Keratinocyte (primary cell): ENCODE measurements around the gene KLHDC7B. TPM values are rescaled to one million over a fixed set of nuclear protein-coding genes. Genes with fewer than 3 reads are reported as not detected.

Source experiments
- DNase-seq: peaks from one replicate; pipeline ENCODE4 v3.0.0-alpha.2; 2011; ENCODE audit warnings: low read depth, missing footprints, low spot score
- FAIRE-seq: peaks from 2 replicates; lab custom pipeline; 2011; peaks lifted over from hg19 to GRCh38; lab: Jason Lieb, UNC
- H2AFZ ChIP-seq: 2 replicates; pipeline ENCODE4 v1.6.0; 2012; ENCODE audit warnings: low read length, control low read depth, inconsistent platforms; ENCODE audit not compliant: control insufficient read depth
- H3K27ac ChIP-seq: 2 replicates; pipeline ENCODE4 v1.5.1; 2011; ENCODE audit warnings: low read length; ENCODE audit not compliant: control insufficient read depth, insufficient read depth
- H3K27me3 ChIP-seq: 3 replicates; pipeline ENCODE4 v1.6.0; 2011; ENCODE audit warnings: low read length; ENCODE audit not compliant: control insufficient read depth, insufficient read depth; ENCODE audit errors: extremely low read depth
- H3K36me3 ChIP-seq, 2 experiments: 2 replicates in 1 of 2; 3 replicates in 1 of 2; pipeline ENCODE4 v1.5.1; 2011; ENCODE audit warnings: low read length in 2 of 2, mild to moderate bottlenecking in 1 of 2; ENCODE audit not compliant: control insufficient read depth in 2 of 2, insufficient read depth in 2 of 2; ENCODE audit errors: extremely low read depth in 1 of 2
- H3K4me1 ChIP-seq: 3 replicates; pipeline ENCODE4 v1.5.1; 2011; ENCODE audit warnings: low read length; ENCODE audit not compliant: control insufficient read depth, insufficient read depth; ENCODE audit errors: extremely low read depth
- H3K4me2 ChIP-seq: 3 replicates; pipeline ENCODE4 v1.6.0; 2011; ENCODE audit warnings: low read depth, low read length; ENCODE audit not compliant: control insufficient read depth, insufficient read depth; ENCODE audit errors: extremely low read depth
- H3K4me3 ChIP-seq, 3 experiments: fragments of 200-600 bp in 1 of 3; sonication (generic) in 1 of 3; 2 replicates in 2 of 3; 3 replicates in 1 of 3; pipeline ENCODE4 v1.5.1; 2011 to 2016; ENCODE audit warnings: low read length in 3 of 3, mild to moderate bottlenecking in 3 of 3, control low read depth in 2 of 3, inconsistent platforms in 1 of 3, low read depth in 1 of 3, mixed read lengths in 1 of 3, mixed run types in 1 of 3, moderate library complexity in 1 of 3; ENCODE audit not compliant: control insufficient read depth in 2 of 3, insufficient read depth in 2 of 3; ENCODE audit errors: extremely low read depth in 1 of 3
- H3K79me2 ChIP-seq: 2 replicates; pipeline ENCODE4 v1.6.0; 2012; ENCODE audit warnings: low read length; ENCODE audit not compliant: control insufficient read depth, insufficient read depth
- H3K9ac ChIP-seq: 3 replicates; pipeline ENCODE4 v1.6.0; 2011; ENCODE audit warnings: low read length; ENCODE audit not compliant: control insufficient read depth, insufficient read depth; ENCODE audit errors: extremely low read depth
- H3K9me1 ChIP-seq: 3 replicates; pipeline ENCODE4 v1.6.0; 2011; ENCODE audit warnings: low read length; ENCODE audit not compliant: control insufficient read depth, insufficient read depth; ENCODE audit errors: extremely low read depth
- H3K9me3 ChIP-seq: 2 replicates; pipeline ENCODE4 v1.5.1; 2012; ENCODE audit warnings: low read depth, low read length; ENCODE audit not compliant: control insufficient read depth
- H4K20me1 ChIP-seq: 3 replicates; pipeline ENCODE4 v1.6.0; 2011; ENCODE audit warnings: low read length; ENCODE audit not compliant: control insufficient read depth, insufficient read depth; ENCODE audit errors: extremely low read depth
- CTCF ChIP-seq, 3 experiments: IDR thresholded peaks in 1 of 3; conservative IDR thresholded peaks in 1 of 3; optimal IDR thresholded peaks in 1 of 3; 2 replicates in 2 of 3; 3 replicates in 1 of 3; pipeline versions ENCODE3 to v1.5.1; 2011; ENCODE audit warnings: low read length in 3 of 3, mild to moderate bottlenecking in 3 of 3, moderate library complexity in 2 of 3, control low read depth in 1 of 3, inconsistent platforms in 1 of 3; ENCODE audit not compliant: insufficient read depth in 2 of 3; ENCODE audit errors: extremely low read depth in 1 of 3
- EZH2 ChIP-seq: IDR thresholded peaks from one replicate; pipeline ENCODE4 v1.6.1; 2012; ENCODE audit warnings: inconsistent platforms, mild to moderate bottlenecking, low read length, moderate library complexity
- dilution Hi-C: fragments of 300-500 bp; cut with MboI; formaldehyde crosslinking; loops from one replicate; pipeline ENCODE4 v1.7.0; 2020; ENCODE audit warnings: low sequenced_read_pairs; ENCODE audit not compliant: extremely low pct_ligation_motif_present
- polyA plus RNA-seq, 5 experiments: library from polyadenylated mRNA; depleted of rRNA in 3 of 5; stranded (reverse) in 3 of 5; stranded (forward) in 1 of 5; unstranded in 1 of 5; fragments of >200 nt; gene quantifications; 1 replicate in 1 of 5; 2 replicates in 3 of 5; 3 replicates in 1 of 5; pipeline versions ENCODE4 v1.2.1 to v1.2.3, GENCODE V29; 2011 to 2012; ENCODE audit warnings: missing spikeins in 2 of 5, low read depth in 1 of 5, low replicate concordance in 1 of 5

KLHDC7B gene
- polyA plus RNA-seq, 1 donor (not counting 4 experiments of a cell fraction or from before 2014, with no cell fraction given), result 0.01 TPM

- no peak for TF ChIP-seq CTCF (optimal IDR thresholded peaks at IDR 0.05 in 1 of 3, IDR thresholded peaks at IDR 0.05 in 1 of 3, conservative IDR thresholded peaks at IDR 0.05 in 1 of 3; ENCODE audit: extremely low read depth in 1 of 3, insufficient read depth in 2 of 3, low read length in 3 of 3)
- no peak for TF ChIP-seq EZH2
- Histone ChIP-seq H3K9me3 (no peaks in the 10 kb centered on the region), H3K9me1 (no peaks in the 10 kb centered on the region), H3K9ac (no peak overlapping the region), H3K4me3 (no peak overlapping the region), H3K4me2 (no peak overlapping the region), H3K4me1 (no peaks in the 10 kb centered on the region), H3K27ac (no peak overlapping the region), H2AFZ (no peak overlapping the region), H4K20me1 (no peaks in the 10 kb centered on the region), H3K79me2 (no peaks in the 10 kb centered on the region), H3K27me3 (no peaks in the 10 kb centered on the region), H3K36me3 (peaks cover 16 to 32% of the 10 kb centered on the region in 2 experiments)
- FAIRE-seq (no peak), DNase-seq (no peak)
- dilution Hi-C loops, result no loop called here
Measured at GRCh38 chr22:50571264-50572175, 25.8 kb downstream of the KLHDC7B start.

GRCh38 chr22:50572965-50573364, 27.3 kb downstream of the KLHDC7B start:
- H4K20me1 ChIP-seq, result no peaks in the 10 kb centered on the region
- no peak overlapping the region for H3K27ac ChIP-seq
- H2AFZ ChIP-seq, result no peak overlapping the region
- no peaks in the 10 kb centered on the region for H3K79me2 ChIP-seq
- no peak overlapping the region for H3K4me3 ChIP-seq
- DNase-seq, result no peak
- no peaks in the 10 kb centered on the region for H3K9me1 ChIP-seq
- no peaks in the 10 kb centered on the region for H3K4me1 ChIP-seq
- no peaks in the 10 kb centered on the region for H3K9me3 ChIP-seq
- FAIRE-seq, result no peak
- H3K36me3 ChIP-seq, result peaks cover 16 to 32% of the 10 kb centered on the region in 2 experiments
- dilution Hi-C loops, result no loop called here
- no peak overlapping the region for H3K4me2 ChIP-seq
- no peaks in the 10 kb centered on the region for H3K27me3 ChIP-seq
- H3K9ac ChIP-seq, result no peak overlapping the region
- TF ChIP-seq CTCF (optimal IDR thresholded peaks at IDR 0.05 in 1 of 3, IDR thresholded peaks at IDR 0.05 in 1 of 3, conservative IDR thresholded peaks at IDR 0.05 in 1 of 3; ENCODE audit: extremely low read depth in 1 of 3, insufficient read depth in 2 of 3, low read length in 3 of 3), result no peak
- no peak for TF ChIP-seq EZH2
